ENCODE data around the gene TEC. TPM values are rescaled to one million over a fixed set of nuclear protein-coding genes. Genes with fewer than 3 reads are reported as not detected.

Gene TEC
- total and polyA plus RNA-seq, 8 donors = 0.81 to 7.0 (median 2.0) TPM

DNA sequence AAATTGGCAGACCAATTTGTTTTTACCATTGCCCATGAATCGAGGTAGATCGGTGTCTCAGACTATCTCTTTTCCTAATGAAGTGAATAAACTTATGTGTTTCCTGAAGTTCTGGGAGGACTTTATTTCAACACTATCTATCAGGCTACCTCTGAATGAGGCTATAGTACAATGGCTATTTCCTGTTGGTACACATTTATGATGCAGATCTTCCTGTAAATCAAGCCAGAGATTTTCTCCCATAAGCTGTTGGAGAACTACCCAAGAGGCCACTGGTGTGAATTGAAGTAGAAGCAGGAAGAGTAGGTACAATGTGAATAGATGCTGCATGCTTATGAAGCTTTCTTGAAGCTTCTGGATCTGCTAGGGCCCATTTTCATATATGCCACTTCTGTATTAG, 151.6 kb downstream of the TEC start:
- Histone ChIP-seq H3K27ac (no peak overlapping the region), H3K4me3 (no peak overlapping the region), H3K36me3 (no peaks in the 10 kb centered on the region), H3K9me3 (no peaks in the 10 kb centered on the region), H3K27me3 (no peaks in the 10 kb centered on the region), H3K4me1 (no peaks in the 10 kb centered on the region)
- no peak for DNase-seq
- 90 to 94% (median 92%) methylated on average over 2 of the region's 2 CpGs for WGBS, 5 donors
- TF ChIP-seq POLR2A (IDR thresholded peaks at IDR 0.05) (no peak), POLR2AphosphoS5 (IDR thresholded peaks at IDR 0.05) (no peak), EP300 (IDR thresholded peaks at IDR 0.05) (no peak)
- TF ChIP-seq, protein P1, sequence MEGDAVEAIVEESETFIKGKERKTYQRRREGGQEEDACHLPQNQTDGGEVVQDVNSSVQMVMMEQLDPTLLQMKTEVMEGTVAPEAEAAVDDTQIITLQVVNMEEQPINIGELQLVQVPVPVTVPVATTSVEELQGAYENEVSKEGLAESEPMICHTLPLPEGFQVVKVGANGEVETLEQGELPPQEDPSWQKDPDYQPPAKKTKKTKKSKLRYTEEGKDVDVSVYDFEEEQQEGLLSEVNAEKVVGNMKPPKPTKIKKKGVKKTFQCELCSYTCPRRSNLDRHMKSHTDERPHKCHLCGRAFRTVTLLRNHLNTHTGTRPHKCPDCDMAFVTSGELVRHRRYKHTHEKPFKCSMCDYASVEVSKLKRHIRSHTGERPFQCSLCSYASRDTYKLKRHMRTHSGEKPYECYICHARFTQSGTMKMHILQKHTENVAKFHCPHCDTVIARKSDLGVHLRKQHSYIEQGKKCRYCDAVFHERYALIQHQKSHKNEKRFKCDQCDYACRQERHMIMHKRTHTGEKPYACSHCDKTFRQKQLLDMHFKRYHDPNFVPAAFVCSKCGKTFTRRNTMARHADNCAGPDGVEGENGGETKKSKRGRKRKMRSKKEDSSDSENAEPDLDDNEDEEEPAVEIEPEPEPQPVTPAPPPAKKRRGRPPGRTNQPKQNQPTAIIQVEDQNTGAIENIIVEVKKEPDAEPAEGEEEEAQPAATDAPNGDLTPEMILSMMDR (IDR thresholded peaks at IDR 0.05) = no peak
- intact Hi-C loops (cut with DNase I; ENCODE audit: low total_unique reads) = no loop called here

GRCh38 chr4:48116582-48116981, 153.1 kb downstream of the TEC start:
- 70 to 81% (median 71%) methylated on average over 3 of the region's 3 CpGs for WGBS, 5 donors
- no peaks in the 10 kb centered on the region for H3K36me3 ChIP-seq
- intact Hi-C loops (cut with DNase I; ENCODE audit: low total_unique reads) = no loop called here
- no peak overlapping the region for H3K4me3 ChIP-seq
- H3K27me3 ChIP-seq = no peaks in the 10 kb centered on the region
- no peak for DNase-seq
- no peaks in the 10 kb centered on the region for H3K4me1 ChIP-seq
- no peaks in the 10 kb centered on the region for H3K9me3 ChIP-seq
- TF ChIP-seq, protein P1 (IDR thresholded peaks at IDR 0.05) = no peak
- TF ChIP-seq EP300 (IDR thresholded peaks at IDR 0.05) = no peak
- no peak for TF ChIP-seq POLR2AphosphoS5 (IDR thresholded peaks at IDR 0.05)
- TF ChIP-seq POLR2A (IDR thresholded peaks at IDR 0.05) = no peak
- H3K27ac ChIP-seq = no peak overlapping the region

DNA sequence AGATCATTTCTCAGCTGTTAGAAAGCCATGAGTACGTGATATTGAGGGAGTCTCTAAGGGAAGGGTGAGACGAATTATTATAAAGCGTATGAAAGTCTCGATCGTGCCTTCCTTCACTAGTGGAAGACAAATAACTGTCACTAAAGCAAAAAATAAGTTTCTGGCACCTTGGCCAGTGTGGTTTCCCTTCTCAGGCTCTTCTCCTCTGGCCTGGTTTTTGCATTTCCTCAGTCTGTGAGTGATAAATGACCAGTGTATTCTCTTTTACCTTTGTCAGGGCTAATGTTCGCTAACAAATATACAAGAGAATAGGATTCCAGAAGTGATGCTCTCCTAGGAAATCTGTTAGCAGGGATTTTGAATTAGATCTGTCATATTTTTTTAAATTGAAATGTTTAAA, 155.2 kb downstream of the TEC start:
- no peak overlapping the region for H3K4me3 ChIP-seq
- 77 to 84% (median 80%) methylated on average over 6 of the region's 6 CpGs for WGBS, 5 donors
- H3K9me3 ChIP-seq = no peaks in the 10 kb centered on the region
- intact Hi-C loops (cut with DNase I; ENCODE audit: low total_unique reads) = no loop called here
- H3K27me3 ChIP-seq = no peaks in the 10 kb centered on the region
- TF ChIP-seq EP300 (IDR thresholded peaks at IDR 0.05) (no peak), POLR2A (IDR thresholded peaks at IDR 0.05) (no peak), POLR2AphosphoS5 (IDR thresholded peaks at IDR 0.05) (no peak)
- TF ChIP-seq, protein P1 (IDR thresholded peaks at IDR 0.05) = no peak
- no peak overlapping the region for H3K27ac ChIP-seq
- no peak for DNase-seq
- H3K4me1 ChIP-seq = no peaks in the 10 kb centered on the region
- no peaks in the 10 kb centered on the region for H3K36me3 ChIP-seq

DNA sequence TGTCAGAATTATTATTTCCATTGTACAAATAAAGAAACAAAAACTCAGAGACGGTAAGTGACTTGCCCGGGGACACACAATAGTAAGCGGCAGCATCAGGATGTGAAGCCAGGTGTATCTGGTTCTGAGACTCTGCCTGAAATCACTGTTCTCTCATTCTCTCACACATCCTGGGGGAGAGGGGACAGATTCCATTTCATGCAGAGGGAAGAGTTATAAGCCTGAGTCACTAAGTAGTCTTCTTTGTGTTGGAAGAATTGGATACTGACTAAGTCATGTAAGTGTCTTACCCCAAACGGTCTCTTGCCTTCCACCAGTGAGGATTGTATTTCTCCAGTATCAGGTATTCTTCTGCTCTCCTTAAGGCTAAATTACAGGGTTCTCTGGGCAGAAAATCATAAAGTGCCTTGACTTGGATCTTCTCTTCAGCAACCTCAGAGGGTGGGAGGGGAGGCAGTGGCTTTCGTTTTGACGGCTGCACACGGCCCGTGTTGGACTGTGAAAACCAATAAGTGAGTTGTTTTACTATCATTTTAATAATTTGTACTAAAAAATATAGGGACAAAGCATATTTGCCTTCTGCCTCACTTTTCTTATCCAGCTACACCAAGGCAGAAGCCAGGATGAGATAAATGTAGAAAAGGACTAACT, 157.5 kb downstream of the TEC start:
- Histone ChIP-seq H3K36me3 (no peaks in the 10 kb centered on the region), H3K9me3 (no peaks in the 10 kb centered on the region), H3K27ac (no peak overlapping the region), H3K4me3 (no peak overlapping the region), H3K27me3 (no peaks in the 10 kb centered on the region), H3K4me1 (no peaks in the 10 kb centered on the region)
- DNase-seq = no peak
- 72 to 81% (median 76%) methylated on average over 8 of the region's 8 CpGs for WGBS, 5 donors
- TF ChIP-seq POLR2AphosphoS5 (IDR thresholded peaks at IDR 0.05) (no peak), EP300 (IDR thresholded peaks at IDR 0.05) (no peak), POLR2A (IDR thresholded peaks at IDR 0.05) (no peak)
- TF ChIP-seq, protein P1 (IDR thresholded peaks at IDR 0.05) = no peak
- intact Hi-C loops (cut with DNase I; ENCODE audit: low total_unique reads) = no loop called here
